Hepatocyte (in vitro differentiated cells): Measurements from ENCODE around the gene OAS1. TPM values are rescaled to one million over a fixed set of nuclear protein-coding genes. Genes with fewer than 3 reads are reported as not detected.

ENCODE experiments used
- DNase-seq: peaks from one replicate; pipeline ENCODE4 v3.0.0-alpha.2; 2016; ENCODE audit warnings: low spot score
- H2AFZ ChIP-seq: fragments of 200-600 bp; sonication (generic); 2 replicates; pipeline ENCODE4 v1.6.0; 2016; ENCODE audit warnings: antibody characterized with exemption, mild to moderate bottlenecking
- H3K27ac ChIP-seq: fragments of 200-600 bp; sonication (generic); 2 replicates; pipeline ENCODE4 v1.5.1; 2016; ENCODE audit warnings: mild to moderate bottlenecking
- H3K27me3 ChIP-seq: fragments of 200-600 bp; sonication (generic); 2 replicates; pipeline ENCODE4 v1.6.1; 2016
- H3K36me3 ChIP-seq: fragments of 200-600 bp; sonication (generic); replicated peaks from 2 replicates; pipeline ENCODE4 v1.5.1; 2016; ENCODE audit warnings: low read depth; ENCODE audit not compliant: insufficient read depth
- H3K4me1 ChIP-seq: fragments of 200-600 bp; sonication (generic); 2 replicates; pipeline ENCODE4 v1.5.1; 2016; ENCODE audit warnings: mild to moderate bottlenecking, moderate library complexity; ENCODE audit not compliant: insufficient read depth
- H3K4me2 ChIP-seq: fragments of 200-600 bp; sonication (generic); 2 replicates; pipeline ENCODE4 v1.6.0; 2016
- H3K4me3 ChIP-seq: fragments of 200-600 bp; sonication (generic); 2 replicates; pipeline ENCODE4 v1.5.1; 2016; ENCODE audit warnings: mild to moderate bottlenecking
- H3K79me2 ChIP-seq: fragments of 200-600 bp; sonication (generic); 2 replicates; pipeline ENCODE4 v1.6.0; 2017; ENCODE audit warnings: mild to moderate bottlenecking
- H3K9me2 ChIP-seq: fragments of 200-600 bp; sonication (generic); replicated peaks from 2 replicates; pipeline ENCODE4 v1.6.0; 2017; ENCODE audit warnings: mild to moderate bottlenecking; ENCODE audit not compliant: insufficient read depth
- H3K9me3 ChIP-seq: fragments of 200-600 bp; sonication (generic); 2 replicates; pipeline ENCODE4 v1.5.1; 2016; ENCODE audit warnings: low read depth, mild to moderate bottlenecking
- H4K20me1 ChIP-seq: fragments of 200-600 bp; sonication (generic); 2 replicates; pipeline ENCODE4 v1.6.0; 2016; ENCODE audit warnings: mild to moderate bottlenecking; ENCODE audit not compliant: insufficient read depth, poor library complexity, severe bottlenecking
- EZH2 ChIP-seq: fragments of 200-600 bp; sonication (generic); IDR thresholded peaks from 2 replicates; pipeline ENCODE4 v1.6.1; 2016; ENCODE audit warnings: antibody characterized with exemption, mild to moderate bottlenecking, borderline replicate concordance
- EZH2phosphoT487 ChIP-seq: fragments of 200-600 bp; sonication (generic); IDR thresholded peaks from one replicate; pipeline ENCODE4 v1.6.1; 2018; ENCODE audit warnings: antibody characterized with exemption, mild to moderate bottlenecking, low read depth, moderate library complexity; ENCODE audit not compliant: unreplicated experiment, severe bottlenecking
- WGBS: methylation state at CpG from one replicate; pipeline ENCODE4 v1.1.6; 2016; ENCODE audit warnings: low lambda C conversion rate; ENCODE audit errors: missing lambda C conversion rate; 5-methylcytosine and 5-hydroxymethylcytosine counted together
- polyA plus RNA-seq: library from polyadenylated mRNA; unstranded; fragments of >200 nt; fragmentation: Nextera tagmentation; extraction: Ambion mirVana; gene quantifications from 2 replicates; pipeline ENCODE4 v1.2.1, GENCODE V29; 2016
- total RNA-seq: library from RNA; depleted of rRNA; stranded (reverse); fragments of >200 nt; gene quantifications from 2 replicates; pipeline ENCODE4 v1.2.3, GENCODE V29; 2014
- TF ChIP-seq, protein P1 (sequence below): fragments of 200-600 bp; sonication (generic); IDR thresholded peaks from 2 replicates; pipeline ENCODE4 v1.5.1; 2016; ENCODE audit warnings: antibody characterized with exemption, mild to moderate bottlenecking; ENCODE audit not compliant: poor library complexity

OAS1 gene
- total and polyA plus RNA-seq, 2 experiments from 2014 or later: 18.6 to 25.0 TPM

DNA sequence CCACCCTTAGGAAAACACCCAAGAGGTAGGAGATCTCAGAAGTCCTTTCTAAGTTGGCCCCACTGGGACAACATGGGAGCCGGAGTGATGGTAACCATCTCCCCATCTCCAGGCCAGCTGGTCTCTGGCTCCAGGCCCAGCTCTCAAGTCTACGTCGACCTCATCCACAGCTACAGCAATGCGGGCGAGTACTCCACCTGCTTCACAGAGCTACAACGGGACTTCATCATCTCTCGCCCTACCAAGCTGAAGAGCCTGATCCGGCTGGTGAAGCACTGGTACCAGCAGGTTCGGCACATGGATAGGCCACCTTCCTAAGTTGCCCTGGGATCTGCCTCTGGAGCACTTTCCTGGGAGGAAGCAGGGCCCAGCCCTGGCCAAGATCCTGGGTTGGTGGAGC lies 60.5 kb downstream of the OAS1 start:
- no peak for DNase-seq
- H2AFZ ChIP-seq: no peak overlapping the region
- WGBS: 97% methylated on average over 9 of the region's 9 CpGs
- no peak overlapping the region for H3K4me2 ChIP-seq
- H3K9me3 ChIP-seq: no peaks in the 10 kb centered on the region
- no peak overlapping the region for H3K27ac ChIP-seq
- no peaks in the 10 kb centered on the region for H3K36me3 ChIP-seq
- H3K27me3 ChIP-seq: no peaks in the 10 kb centered on the region
- no peaks in the 10 kb centered on the region for H3K4me1 ChIP-seq
- no peak overlapping the region for H3K4me3 ChIP-seq
- no peaks in the 10 kb centered on the region for H4K20me1 ChIP-seq
- TF ChIP-seq, protein P1, sequence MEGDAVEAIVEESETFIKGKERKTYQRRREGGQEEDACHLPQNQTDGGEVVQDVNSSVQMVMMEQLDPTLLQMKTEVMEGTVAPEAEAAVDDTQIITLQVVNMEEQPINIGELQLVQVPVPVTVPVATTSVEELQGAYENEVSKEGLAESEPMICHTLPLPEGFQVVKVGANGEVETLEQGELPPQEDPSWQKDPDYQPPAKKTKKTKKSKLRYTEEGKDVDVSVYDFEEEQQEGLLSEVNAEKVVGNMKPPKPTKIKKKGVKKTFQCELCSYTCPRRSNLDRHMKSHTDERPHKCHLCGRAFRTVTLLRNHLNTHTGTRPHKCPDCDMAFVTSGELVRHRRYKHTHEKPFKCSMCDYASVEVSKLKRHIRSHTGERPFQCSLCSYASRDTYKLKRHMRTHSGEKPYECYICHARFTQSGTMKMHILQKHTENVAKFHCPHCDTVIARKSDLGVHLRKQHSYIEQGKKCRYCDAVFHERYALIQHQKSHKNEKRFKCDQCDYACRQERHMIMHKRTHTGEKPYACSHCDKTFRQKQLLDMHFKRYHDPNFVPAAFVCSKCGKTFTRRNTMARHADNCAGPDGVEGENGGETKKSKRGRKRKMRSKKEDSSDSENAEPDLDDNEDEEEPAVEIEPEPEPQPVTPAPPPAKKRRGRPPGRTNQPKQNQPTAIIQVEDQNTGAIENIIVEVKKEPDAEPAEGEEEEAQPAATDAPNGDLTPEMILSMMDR: no peak
- no peak for TF ChIP-seq EZH2
- TF ChIP-seq EZH2phosphoT487: no peak
- H3K9me2 ChIP-seq: no peaks in the 10 kb centered on the region
- H3K79me2 ChIP-seq: no peaks in the 10 kb centered on the region

DNA sequence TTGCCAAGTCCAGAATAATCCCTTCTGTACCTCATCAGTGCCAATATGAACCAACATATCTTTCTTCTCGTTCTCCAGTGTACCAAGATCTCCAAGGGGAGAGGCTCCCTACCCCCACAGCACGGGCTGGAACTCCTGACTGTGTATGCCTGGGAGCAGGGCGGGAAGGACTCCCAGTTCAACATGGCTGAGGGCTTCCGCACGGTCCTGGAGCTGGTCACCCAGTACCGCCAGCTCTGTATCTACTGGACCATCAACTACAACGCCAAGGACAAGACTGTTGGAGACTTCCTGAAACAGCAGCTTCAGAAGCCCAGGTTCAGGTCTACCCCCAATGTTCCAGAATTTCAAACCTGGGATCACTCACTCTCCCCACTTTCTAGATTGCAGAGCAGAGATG lies 61.1 kb downstream of the OAS1 start:
- Histone ChIP-seq H3K36me3 (no peaks in the 10 kb centered on the region), H3K4me1 (no peaks in the 10 kb centered on the region), H3K4me3 (no peak overlapping the region), H2AFZ (no peak overlapping the region), H3K9me3 (no peaks in the 10 kb centered on the region), H3K27ac (no peak overlapping the region), H3K4me2 (no peak overlapping the region), H3K27me3 (no peaks in the 10 kb centered on the region), H3K9me2 (no peaks in the 10 kb centered on the region), H4K20me1 (no peaks in the 10 kb centered on the region), H3K79me2 (no peaks in the 10 kb centered on the region)
- TF ChIP-seq EZH2phosphoT487 (no peak), EZH2 (no peak)
- TF ChIP-seq, protein P1: no peak
- 89% methylated on average over 7 of the region's 7 CpGs for WGBS
- DNase-seq: no peak

Other genes starting within 250 kb of the OAS1 start
- gene RPH3A, start 115.2 kb upstream of the OAS1 start, total RNA-seq: not detected in 2 replicates
- gene RPH3A, start 115.2 kb upstream of the OAS1 start, polyA plus RNA-seq: not detected in 2 replicates
- gene OAS3, start 31.5 kb downstream of the OAS1 start, total RNA-seq: 9.0 and 15.0 TPM in 2 replicates
- gene OAS3, start 31.5 kb downstream of the OAS1 start, polyA plus RNA-seq: 5.5 and 6.6 TPM in 2 replicates
- gene OAS2, start 71.6 kb downstream of the OAS1 start, total RNA-seq: 0.44 and 0.50 TPM in 2 replicates
- gene OAS2, start 71.6 kb downstream of the OAS1 start, polyA plus RNA-seq: not detected in 2 replicates
- gene DTX1, start 149.8 kb downstream of the OAS1 start, total RNA-seq: 0.47 and 1.0 TPM in 2 replicates
- gene DTX1, start 149.8 kb downstream of the OAS1 start, polyA plus RNA-seq: 0.89 and 2.3 TPM in 2 replicates
- not detected in 2 replicates for gene RASAL1, start 228.8 kb downstream of the OAS1 start, total RNA-seq
- 0.22 and 0.74 TPM in 2 replicates for gene RASAL1, start 228.8 kb downstream of the OAS1 start, polyA plus RNA-seq
- gene CFAP73, start 242.8 kb downstream of the OAS1 start, total RNA-seq: not detected in 2 replicates
- gene CFAP73, start 242.8 kb downstream of the OAS1 start, polyA plus RNA-seq: not detected in 2 replicates